Breast epithelium (tissue), 4 donors: Measurements from ENCODE around the gene WDR43. TPM values are rescaled to one million over a fixed set of nuclear protein-coding genes. Genes with fewer than 3 reads are reported as not detected.

Experiments
- DNase-seq, 2 donors: peaks; one replicate each; pipeline ENCODE4 v3.0.0-alpha.2; 2019; ENCODE audit warnings: low spot score in 2 of 2
- H3K27ac ChIP-seq, 2 donors: fragments of 200-600 bp; sonication (generic) in 1 of 2; one replicate each; pipeline ENCODE4 v1.5.1; 2016 to 2019; ENCODE audit warnings: mild to moderate bottlenecking in 1 of 2
- H3K27me3 ChIP-seq, 2 donors: fragments of 200-600 bp; sonication (generic) in 1 of 2; one replicate each; pipeline versions ENCODE4 v1.5.1 to v1.6.0; 2017 to 2019; ENCODE audit warnings: control low read depth in 1 of 2, mild to moderate bottlenecking in 1 of 2
- H3K36me3 ChIP-seq: fragments of 200-600 bp; one replicate; pipeline ENCODE4 v1.5.1; 2019
- H3K4me1 ChIP-seq, 2 donors: fragments of 200-600 bp; sonication (generic); one replicate each; pipeline ENCODE4 v1.5.1; 2016 to 2019; ENCODE audit warnings: control low read depth in 1 of 2
- H3K4me3 ChIP-seq, 3 donors: fragments of 200-600 bp; sonication (generic); 1 replicate in 2 of 3; 2 replicates in 1 of 3; pipeline ENCODE4 v1.5.1; 2016 to 2019; ENCODE audit warnings: mild to moderate bottlenecking in 3 of 3, moderate library complexity in 2 of 3
- H3K9me3 ChIP-seq, 2 donors: fragments of 200-600 bp; sonication (generic) in 1 of 2; one replicate each; pipeline ENCODE4 v1.5.1; 2016 to 2019; ENCODE audit warnings: control low read depth in 1 of 2
- CTCF ChIP-seq, 3 donors: fragments of 450-650 bp; IDR thresholded peaks; one replicate each; pipeline ENCODE4 v1.5.1; 2016 to 2017; ENCODE audit warnings: antibody characterized with exemption in 3 of 3, mild to moderate bottlenecking in 3 of 3, moderate library complexity in 3 of 3
- POLR2A ChIP-seq: fragments of 450-650 bp; IDR thresholded peaks from one replicate; pipeline ENCODE4 v1.6.1; 2016; ENCODE audit warnings: antibody characterized with exemption, mild to moderate bottlenecking, moderate library complexity
- POLR2AphosphoS5 ChIP-seq, 3 donors: sonication (generic); formaldehyde crosslinking; IDR thresholded peaks; one replicate each; pipeline ENCODE4 v1.6.1; 2017; ENCODE audit warnings: antibody characterized with exemption in 3 of 3
- intact Hi-C: fragments of 100-400 bp; cut with DNase I; formaldehyde crosslinking; loops from one replicate; pipeline ENCODE4 v1.15.1; 2023; ENCODE audit warnings: low total_unique reads
- total RNA-seq, 3 donors: library from RNA; depleted of rRNA; stranded (reverse); fragments of >200 nt; gene quantifications; one replicate each; pipeline ENCODE4 v1.1.0, GENCODE V29; 2016

WDR43 gene
- total RNA-seq, 3 donors from 2014 or later, result 55.1 to 67.8 (median 64.5) TPM

GRCh38 chr2:28908172-28908571 is 13.7 kb downstream of the WDR43 start:
- no peak for DNase-seq
- no peaks in the 10 kb centered on the region for H3K9me3 ChIP-seq
- no peaks in the 10 kb centered on the region for H3K36me3 ChIP-seq
- intact Hi-C loops, result no loop called here
- TF ChIP-seq CTCF (IDR thresholded peaks at IDR 0.05), result no peak
- TF ChIP-seq POLR2A, result no peak
- H3K4me1 ChIP-seq, result no peaks in the 10 kb centered on the region
- H3K27me3 ChIP-seq, result no peaks in the 10 kb centered on the region
- H3K4me3 ChIP-seq, result no peak overlapping the region
- H3K27ac ChIP-seq, result no peak overlapping the region

GRCh38 chr2:28909655-28910353 is 15.3 kb downstream of the WDR43 start:
- no peak for DNase-seq
- TF ChIP-seq CTCF (IDR thresholded peaks at IDR 0.05) (no peak), POLR2AphosphoS5 (IDR thresholded peaks at IDR 0.05) (no peak), POLR2A (no peak)
- no peak overlapping the region for H3K4me3 ChIP-seq
- H3K9me3 ChIP-seq, result no peaks in the 10 kb centered on the region
- no peaks in the 10 kb centered on the region for H3K36me3 ChIP-seq
- H3K27ac ChIP-seq, result no peak overlapping the region
- no peaks in the 10 kb centered on the region for H3K27me3 ChIP-seq
- H3K4me1 ChIP-seq, result no peaks in the 10 kb centered on the region
- intact Hi-C loops, result no loop called here

- Histone ChIP-seq H3K27ac (no peak overlapping the region), H3K4me1 (no peaks in the 10 kb centered on the region), H3K36me3 (no peaks in the 10 kb centered on the region), H3K4me3 (no peak overlapping the region), H3K9me3 (no peaks in the 10 kb centered on the region), H3K27me3 (no peaks in the 10 kb centered on the region)
- DNase-seq, result no peak
- intact Hi-C loops, result no loop called here
- no peak for TF ChIP-seq CTCF (IDR thresholded peaks at IDR 0.05)
- TF ChIP-seq POLR2AphosphoS5 (IDR thresholded peaks at IDR 0.05), result no peak
- TF ChIP-seq POLR2A, result no peak
These were observed 21.5 kb downstream of the WDR43 start for GRCh38 chr2:28915939-28916338.

- no peak for DNase-seq
- Histone ChIP-seq H3K27ac (no peak overlapping the region), H3K4me1 (no peaks in the 10 kb centered on the region), H3K9me3 (no peaks in the 10 kb centered on the region), H3K27me3 (no peaks in the 10 kb centered on the region), H3K4me3 (no peak overlapping the region), H3K36me3 (peaks cover 3% of the 10 kb centered on the region)
- intact Hi-C loops, result no loop called here
- TF ChIP-seq POLR2AphosphoS5 (IDR thresholded peaks at IDR 0.05), result no peak
- TF ChIP-seq CTCF (IDR thresholded peaks at IDR 0.05), result no peak
These were observed 32.4 kb downstream of the WDR43 start for GRCh38 chr2:28926847-28927246.

- H3K36me3 ChIP-seq, result peaks cover 3% of the 10 kb centered on the region
- intact Hi-C loops, result no loop called here
- no peaks in the 10 kb centered on the region for H3K27me3 ChIP-seq
- no peaks in the 10 kb centered on the region for H3K9me3 ChIP-seq
- H3K4me1 ChIP-seq, result no peaks in the 10 kb centered on the region
- TF ChIP-seq POLR2A, result no peak
- TF ChIP-seq CTCF (IDR thresholded peaks at IDR 0.05), result no peak
- no peak for TF ChIP-seq POLR2AphosphoS5 (IDR thresholded peaks at IDR 0.05)
- no peak for DNase-seq
- H3K4me3 ChIP-seq, result no peak overlapping the region
- H3K27ac ChIP-seq, result no peak overlapping the region
These were observed 33.0 kb downstream of the WDR43 start for GRCh38 chr2:28927469-28927868.
